OCI-LY7 (cell line): ENCODE measurements around the gene HSPA12A. TPM values are rescaled to one million over a fixed set of nuclear protein-coding genes. Genes with fewer than 3 reads are reported as not detected.

Experiments
- BruUV-seq: library from RNA; stranded (reverse); fragments of 400-500 nt; replicated peaks from 2 replicates; lab custom pipeline; 2021; lab: Mats Ljungman, UMichigan
- CTCF ChIA-PET: fragments of 300-600 bp; sonication (Branson Sonifier 250); formaldehyde crosslinking; loops from one replicate; lab custom pipeline; 2022; ENCODE audit warnings: antibody characterized with exemption; ENCODE audit not compliant: unreplicated experiment; lab: Charles Lee
- POLR2A ChIA-PET: fragments of 300-600 bp; sonication (Branson Sonifier 250); formaldehyde crosslinking; loops from one replicate; lab custom pipeline; 2022; ENCODE audit warnings: antibody characterized with exemption; lab: Charles Lee
- DNase-seq: peaks from one replicate; pipeline ENCODE4 v3.0.0-alpha.2; 2015; ENCODE audit warnings: low spot score
- H2AFZ ChIP-seq: fragments of 200-600 bp; sonication (generic), shearing (Covaris generic); 2 replicates; pipeline ENCODE4 v1.6.1; 2014; ENCODE audit warnings: mild to moderate bottlenecking, antibody characterized with exemption, low read length, moderate library complexity
- H3K27ac ChIP-seq: fragments of 200-600 bp; sonication (generic); 2 replicates; pipeline ENCODE4 v1.5.1; 2014; ENCODE audit warnings: mixed run types, low read depth, mild to moderate bottlenecking, moderate library complexity, low read length, inconsistent platforms; ENCODE audit not compliant: poor library complexity, severe bottlenecking
- H3K36me3 ChIP-seq: fragments of 200-600 bp; sonication (generic); 2 replicates; pipeline ENCODE4 v1.6.1; 2014; ENCODE audit warnings: mild to moderate bottlenecking, antibody characterized with exemption, low read length, moderate library complexity, mixed read lengths; ENCODE audit not compliant: insufficient read depth
- H3K4me1 ChIP-seq: fragments of 200-600 bp; sonication (generic); 2 replicates; pipeline ENCODE4 v1.5.1; 2014; ENCODE audit warnings: mild to moderate bottlenecking, low read length; ENCODE audit not compliant: insufficient read depth, poor library complexity, severe bottlenecking
- H3K4me2 ChIP-seq: fragments of 200-600 bp; sonication (generic); 2 replicates; pipeline ENCODE4 v1.6.1; 2014; ENCODE audit warnings: mild to moderate bottlenecking, low read length
- H3K4me3 ChIP-seq: fragments of 200-600 bp; sonication (generic); 2 replicates; pipeline ENCODE4 v1.5.1; 2014; ENCODE audit warnings: mild to moderate bottlenecking, low read depth, low read length; ENCODE audit not compliant: poor library complexity, severe bottlenecking
- H3K79me2 ChIP-seq: fragments of 200-600 bp; sonication (generic); 2 replicates; pipeline ENCODE4 v1.6.1; 2016; ENCODE audit warnings: low read depth, mild to moderate bottlenecking, low read length, moderate library complexity, mixed read lengths; ENCODE audit not compliant: insufficient read depth
- H3K9me2 ChIP-seq: fragments of 200-600 bp; sonication (generic); 2 replicates; pipeline ENCODE4 v1.6.1; 2016; ENCODE audit warnings: mild to moderate bottlenecking, low read length, mixed read lengths; ENCODE audit not compliant: insufficient read depth
- H3K9me3 ChIP-seq: fragments of 200-600 bp; sonication (generic); 2 replicates; pipeline ENCODE4 v1.6.1; 2014; ENCODE audit warnings: mild to moderate bottlenecking, mixed run types, low read length, mixed read lengths
- H4K20me1 ChIP-seq: fragments of 200-600 bp; sonication (generic); 2 replicates; pipeline ENCODE4 v1.6.1; 2014; ENCODE audit warnings: mild to moderate bottlenecking, antibody characterized with exemption, low read length, moderate library complexity, mixed read lengths; ENCODE audit not compliant: insufficient read depth
- CTCF ChIP-seq: fragments of 200-600 bp; sonication (generic); conservative IDR thresholded peaks from 2 replicates; pipeline ENCODE4 v1.5.1; 2014; ENCODE audit warnings: mild to moderate bottlenecking, antibody characterized with exemption, low read length, moderate library complexity, mixed read lengths
- EZH2phosphoT487 ChIP-seq: fragments of 200-600 bp; sonication (generic); IDR thresholded peaks from 2 replicates; pipeline ENCODE4 v1.6.1; 2018; ENCODE audit warnings: low read depth, borderline replicate concordance, mild to moderate bottlenecking, mixed run types, antibody characterized with exemption, low read length, moderate library complexity, mixed read lengths
- intact Hi-C: fragments of 100-400 bp; cut with micrococcal nuclease; formaldehyde crosslinking; loops from one replicate; pipeline ENCODE4 v1.10.0; 2022; ENCODE audit not compliant: unreplicated experiment
- total RNA-seq, 2 experiments: library from RNA; depleted of rRNA in 1 of 2; stranded (reverse); fragments of >200 nt in 1 of 2; shearing (Covaris generic) in 1 of 2; gene quantifications; 2 replicates each; pipeline ENCODE4 v1.2.3, GENCODE V29; 2014 to 2022

Gene HSPA12A
- total RNA-seq, 2 experiments from 2014 or later = 3.7 TPM; not detected in 1

- BruUV-seq = no TSS peak
- intact Hi-C loops = no loop called here
- Histone ChIP-seq H3K4me2 (no peak overlapping the region), H4K20me1 (no peaks in the 10 kb centered on the region), H3K9me3 (no peaks in the 10 kb centered on the region), H3K79me2 (no peaks in the 10 kb centered on the region), H3K4me3 (no peak overlapping the region), H2AFZ (no peak overlapping the region), H3K4me1 (peaks cover 4% of the 10 kb centered on the region), H3K27ac (no peak overlapping the region), H3K36me3 (no peaks in the 10 kb centered on the region), H3K9me2 (no peaks in the 10 kb centered on the region)
- ChIA-PET CTCF (no interaction called here), POLR2A (no interaction called here)
- TF ChIP-seq CTCF (no peak), EZH2phosphoT487 (no peak)
- DNase-seq = no peak
Measured at GRCh38 chr10:116783011-116783655, 40.8 kb upstream of the HSPA12A start.

- Histone ChIP-seq H3K4me1 (no peaks in the 10 kb centered on the region), H2AFZ (no peak overlapping the region), H3K4me3 (no peak overlapping the region), H4K20me1 (no peaks in the 10 kb centered on the region), H3K27ac (no peak overlapping the region), H3K36me3 (no peaks in the 10 kb centered on the region), H3K4me2 (no peak overlapping the region), H3K79me2 (no peaks in the 10 kb centered on the region), H3K9me2 (no peaks in the 10 kb centered on the region), H3K9me3 (no peaks in the 10 kb centered on the region)
- BruUV-seq = no TSS peak
- intact Hi-C loops = no loop called here
- ChIA-PET POLR2A (no interaction called here), CTCF (no interaction called here)
- no peak for DNase-seq
- no peak for TF ChIP-seq CTCF
- TF ChIP-seq EZH2phosphoT487 = no peak
Measured at GRCh38 chr10:116781370-116781884, 39.1 kb upstream of the HSPA12A start.

GRCh38 chr10:116780691-116781205, 38.4 kb upstream of the HSPA12A start:
- no peaks in the 10 kb centered on the region for H3K4me1 ChIP-seq
- DNase-seq = no peak
- ChIA-PET CTCF (no interaction called here), POLR2A (no interaction called here)
- TF ChIP-seq EZH2phosphoT487 (no peak), CTCF (no peak)
- H2AFZ ChIP-seq = no peak overlapping the region
- H3K4me2 ChIP-seq = no peak overlapping the region
- H3K36me3 ChIP-seq = no peaks in the 10 kb centered on the region
- no peak overlapping the region for H3K27ac ChIP-seq
- H4K20me1 ChIP-seq = no peaks in the 10 kb centered on the region
- H3K9me3 ChIP-seq = no peaks in the 10 kb centered on the region
- no peak overlapping the region for H3K4me3 ChIP-seq
- intact Hi-C loops = no loop called here
- BruUV-seq = no TSS peak
- H3K79me2 ChIP-seq = no peaks in the 10 kb centered on the region
- no peaks in the 10 kb centered on the region for H3K9me2 ChIP-seq
